ENCODE data around the gene POLR1A. TPM values are rescaled to one million over a fixed set of nuclear protein-coding genes. Genes with fewer than 3 reads are reported as not detected.

Gene POLR1A
- total RNA-seq, 2 experiments from 2014 or later, result 41.8 to 42.1 TPM

- no peaks in the 10 kb centered on the region for H3K9me3 Mint-ChIP-seq
- intact Hi-C loops (cut with micrococcal nuclease), result no loop called here
- DNase-seq (no peak), ATAC-seq (no peak)
- H3K4me3 Mint-ChIP-seq, result no peak overlapping the region
- H3K27ac Mint-ChIP-seq, result no peak overlapping the region
- POLR2A ChIA-PET, result no interaction called here
- no peak for TF ChIP-seq CTCF (IDR thresholded peaks at IDR 0.05)
- H3K4me1 Mint-ChIP-seq (ENCODE audit: low read depth), result no peaks in the 10 kb centered on the region
- no peaks in the 10 kb centered on the region for H3K27me3 Mint-ChIP-seq
- CTCF ChIA-PET, result no interaction called here
- H3K36me3 Mint-ChIP-seq (ENCODE audit: low read depth), result no peaks in the 10 kb centered on the region
Measured at GRCh38 chr2:85978883-85979780, 126.6 kb downstream of the POLR1A start.

- Mint-ChIP-seq H3K27me3 (no peaks in the 10 kb centered on the region), H3K4me3 (no peak overlapping the region), H3K9me3 (peaks cover 6% of the 10 kb centered on the region), H3K27ac (no peak overlapping the region), H3K36me3 (ENCODE audit: low read depth) (peaks cover 1% of the 10 kb centered on the region), H3K4me1 (ENCODE audit: low read depth) (no peaks in the 10 kb centered on the region)
- ChIA-PET CTCF (no interaction called here), POLR2A (no interaction called here)
- no peak for DNase-seq
- ATAC-seq, result no peak
- TF ChIP-seq CTCF (IDR thresholded peaks at IDR 0.05), result no peak
- intact Hi-C loops (cut with micrococcal nuclease), result no loop called here
Measured at GRCh38 chr2:85976106-85976920, 129.4 kb downstream of the POLR1A start.

GRCh38 chr2:85975581-85975980, 130.1 kb downstream of the POLR1A start:
- POLR2A ChIA-PET, result no interaction called here
- Mint-ChIP-seq H3K36me3 (ENCODE audit: low read depth) (peaks cover 1% of the 10 kb centered on the region), H3K4me1 (ENCODE audit: low read depth) (no peaks in the 10 kb centered on the region), H3K9me3 (peaks cover 6% of the 10 kb centered on the region), H3K27ac (no peak overlapping the region), H3K27me3 (no peaks in the 10 kb centered on the region), H3K4me3 (no peak overlapping the region)
- DNase-seq (no peak), ATAC-seq (no peak)
- CTCF ChIA-PET, result no interaction called here
- intact Hi-C loops (cut with micrococcal nuclease), result no loop called here
- TF ChIP-seq CTCF (IDR thresholded peaks at IDR 0.05), result no peak

- H3K27ac Mint-ChIP-seq, result no peak overlapping the region
- CTCF ChIA-PET, result no interaction called here
- POLR2A ChIA-PET, result no interaction called here
- no peaks in the 10 kb centered on the region for H3K4me1 Mint-ChIP-seq (ENCODE audit: low read depth)
- H3K27me3 Mint-ChIP-seq, result no peaks in the 10 kb centered on the region
- DNase-seq (no peak), ATAC-seq (no peak)
- TF ChIP-seq CTCF (IDR thresholded peaks at IDR 0.05), result no peak
- H3K9me3 Mint-ChIP-seq, result peaks cover 6% of the 10 kb centered on the region
- intact Hi-C loops (cut with micrococcal nuclease), result no loop called here
- H3K4me3 Mint-ChIP-seq, result no peak overlapping the region
- peaks cover 1% of the 10 kb centered on the region for H3K36me3 Mint-ChIP-seq (ENCODE audit: low read depth)
Measured at GRCh38 chr2:85974390-85974789, 131.3 kb downstream of the POLR1A start.

- ATAC-seq, result no peak
- H3K36me3 Mint-ChIP-seq (ENCODE audit: low read depth), result peaks cover 1% of the 10 kb centered on the region
- H3K4me3 Mint-ChIP-seq, result no peak overlapping the region
- intact Hi-C loops (cut with micrococcal nuclease), result no loop called here
- no peak overlapping the region for H3K27ac Mint-ChIP-seq
- TF ChIP-seq CTCF (IDR thresholded peaks at IDR 0.05), result no peak
- DNase-seq, result no peak
- H3K9me3 Mint-ChIP-seq, result peaks cover 6% of the 10 kb centered on the region
- H3K27me3 Mint-ChIP-seq, result no peaks in the 10 kb centered on the region
- H3K4me1 Mint-ChIP-seq (ENCODE audit: low read depth), result no peaks in the 10 kb centered on the region
- POLR2A ChIA-PET, result no interaction called here
- CTCF ChIA-PET, result interaction anchor here (1.0 kb wide), 1 partner anchor 108 kb away, joined by 3 read pairs; no protein-coding TSS in a partner anchor
Measured at GRCh38 chr2:85972355-85972754, 133.3 kb downstream of the POLR1A start.
